G401 (cell line): Measurements from ENCODE around the gene DRAM2. TPM values are rescaled to one million over a fixed set of nuclear protein-coding genes. Genes with fewer than 3 reads are reported as not detected.

Source experiments
- DNase-seq: peaks from one replicate; pipeline ENCODE4 v3.0.0-alpha.2; 2015; ENCODE audit warnings: low spot score
- in situ Hi-C: cut with HindIII; loops from 2 replicates; pipeline ENCODE4 v1.10.0; 2016; ENCODE audit warnings: low sequenced_read_pairs, mixed read lengths
- total RNA-seq: library from RNA; depleted of rRNA; stranded (reverse); fragments of >200 nt; shearing (Covaris generic); gene quantifications from 2 replicates; pipeline ENCODE4 v1.2.3, GENCODE V29; 2014; rRNA removed

DRAM2 gene
- 25.1 and 45.0 TPM in 2 replicates for total RNA-seq

- peak; percentile 93 for DNase-seq
- in situ Hi-C loops: no loop called here
These were observed at the start of gene DRAM2, which contains the start of gene CEPT1 for GRCh38 chr1:111139956-111140679. DRAM2 (minus strand) TSS chr1:111140093; CDS start chr1:111131554, 8,539 bp downstream. CEPT1 (plus strand) TSS chr1:111140223; CDS start chr1:111147715, 7,492 bp downstream.

GRCh38 chr1:111184663-111185062, 44.8 kb upstream of the DRAM2 start:
- in situ Hi-C loops: no loop called here
- DNase-seq: no peak

GRCh38 chr1:111183308-111184069, 43.6 kb upstream of the DRAM2 start:
- in situ Hi-C loops: no loop called here
- DNase-seq: no peak

- in situ Hi-C loops: no loop called here
- DNase-seq: no peak
These were observed 42.2 kb upstream of the DRAM2 start for GRCh38 chr1:111182052-111182451.

- DNase-seq: no peak
- in situ Hi-C loops: no loop called here
These were observed 40.2 kb upstream of the DRAM2 start for GRCh38 chr1:111179968-111180533.

- DNase-seq: no peak
- in situ Hi-C loops: no loop called here
These were observed 36.8 kb upstream of the DRAM2 start for GRCh38 chr1:111176678-111177077.

GRCh38 chr1:111175349-111175748, 35.5 kb upstream of the DRAM2 start:
- in situ Hi-C loops: no loop called here
- DNase-seq: no peak

- no peak for DNase-seq
These were observed 34.2 kb upstream of the DRAM2 start for GRCh38 chr1:111174070-111174469.

GRCh38 chr1:111172463-111172862, 32.6 kb upstream of the DRAM2 start:
- in situ Hi-C loops: no loop called here

More at GRCh38 chr1:111174070-111174469, 34.2 kb upstream of the DRAM2 start:
- in situ Hi-C loops: no loop called here

GRCh38 chr1:111164151-111164550, 24.3 kb upstream of the DRAM2 start:
- DNase-seq: peak; percentile 52
- in situ Hi-C loops: no loop called here

More at GRCh38 chr1:111172463-111172862, 32.6 kb upstream of the DRAM2 start:
- no peak for DNase-seq

GRCh38 chr1:111163363-111163762, 23.5 kb upstream of the DRAM2 start:
- DNase-seq: peak; percentile 75
- in situ Hi-C loops: no loop called here

GRCh38 chr1:111162488-111162880, 22.6 kb upstream of the DRAM2 start:
- in situ Hi-C loops: no loop called here
- DNase-seq: no peak

- DNase-seq: peak; percentile 90
- in situ Hi-C loops: no loop called here
These were observed 22.1 kb upstream of the DRAM2 start for GRCh38 chr1:111161843-111162487.

GRCh38 chr1:111157431-111157830, 17.5 kb upstream of the DRAM2 start:
- in situ Hi-C loops: no loop called here

GRCh38 chr1:111154021-111154999, 14.4 kb upstream of the DRAM2 start:
- in situ Hi-C loops: no loop called here
- no peak for DNase-seq

More at GRCh38 chr1:111157431-111157830, 17.5 kb upstream of the DRAM2 start:
- DNase-seq: no peak

GRCh38 chr1:111151838-111152237, 11.9 kb upstream of the DRAM2 start:
- in situ Hi-C loops: no loop called here

GRCh38 chr1:111148376-111148881, 8.5 kb upstream of the DRAM2 start:
- DNase-seq: no peak
- in situ Hi-C loops: no loop called here

More at GRCh38 chr1:111151838-111152237, 11.9 kb upstream of the DRAM2 start:
- no peak for DNase-seq

GRCh38 chr1:111147948-111148347, 8.1 kb upstream of the DRAM2 start:
- in situ Hi-C loops: no loop called here
- DNase-seq: no peak
